RWPE2 (cell line): ENCODE data around the gene DGKD.

Experiments used
- ATAC-seq: fragments of 200-7000 bp; cut with Tn5 transposase; 3 replicates; pipeline ENCODE4 v1.9.1; 2021; ENCODE audit warnings: low read depth
- DNase-seq: peaks from one replicate; pipeline ENCODE4 v3.0.0-alpha.2; 2020; ENCODE audit warnings: low spot score
- H3K27ac ChIP-seq: fragments of 450-650 bp; 2 replicates; pipeline ENCODE4 v1.5.1; 2017; ENCODE audit warnings: mild to moderate bottlenecking; ENCODE audit not compliant: poor library complexity, severe bottlenecking
- H3K27me3 ChIP-seq: fragments of 250-450 bp; sonication (Bioruptor Pico); 2 replicates; pipeline ENCODE4 v1.5.1; 2021; ENCODE audit warnings: mild to moderate bottlenecking, moderate library complexity; ENCODE audit not compliant: insufficient read depth, poor library complexity, severe bottlenecking
- H3K36me3 ChIP-seq: fragments of 250-450 bp; sonication (Bioruptor Pico); 2 replicates; pipeline ENCODE4 v1.5.1; 2020; ENCODE audit warnings: low read depth, mild to moderate bottlenecking, moderate library complexity
- H3K4me1 ChIP-seq: fragments of 250-450 bp; sonication (Bioruptor Pico); 2 replicates; pipeline ENCODE4 v1.5.1; 2021; ENCODE audit warnings: mild to moderate bottlenecking, moderate library complexity; ENCODE audit not compliant: insufficient read depth, poor library complexity, severe bottlenecking
- H3K4me3 ChIP-seq: fragments of 250-450 bp; sonication (Bioruptor Pico); 2 replicates; pipeline ENCODE4 v1.5.1; 2021; ENCODE audit warnings: mild to moderate bottlenecking, moderate library complexity; ENCODE audit not compliant: severe bottlenecking
- H3K9me3 ChIP-seq: fragments of 250-450 bp; sonication (Bioruptor Pico); 2 replicates; pipeline ENCODE4 v1.5.1; 2021; ENCODE audit warnings: mild to moderate bottlenecking, moderate library complexity; ENCODE audit not compliant: severe bottlenecking
- TF ChIP-seq, protein P1 (sequence below): fragments of 450-650 bp; IDR thresholded peaks from one replicate; pipeline ENCODE4 v1.5.1; 2017; ENCODE audit warnings: mild to moderate bottlenecking, moderate library complexity; ENCODE audit not compliant: poor library complexity, severe bottlenecking

The DGKD gene

DNA sequence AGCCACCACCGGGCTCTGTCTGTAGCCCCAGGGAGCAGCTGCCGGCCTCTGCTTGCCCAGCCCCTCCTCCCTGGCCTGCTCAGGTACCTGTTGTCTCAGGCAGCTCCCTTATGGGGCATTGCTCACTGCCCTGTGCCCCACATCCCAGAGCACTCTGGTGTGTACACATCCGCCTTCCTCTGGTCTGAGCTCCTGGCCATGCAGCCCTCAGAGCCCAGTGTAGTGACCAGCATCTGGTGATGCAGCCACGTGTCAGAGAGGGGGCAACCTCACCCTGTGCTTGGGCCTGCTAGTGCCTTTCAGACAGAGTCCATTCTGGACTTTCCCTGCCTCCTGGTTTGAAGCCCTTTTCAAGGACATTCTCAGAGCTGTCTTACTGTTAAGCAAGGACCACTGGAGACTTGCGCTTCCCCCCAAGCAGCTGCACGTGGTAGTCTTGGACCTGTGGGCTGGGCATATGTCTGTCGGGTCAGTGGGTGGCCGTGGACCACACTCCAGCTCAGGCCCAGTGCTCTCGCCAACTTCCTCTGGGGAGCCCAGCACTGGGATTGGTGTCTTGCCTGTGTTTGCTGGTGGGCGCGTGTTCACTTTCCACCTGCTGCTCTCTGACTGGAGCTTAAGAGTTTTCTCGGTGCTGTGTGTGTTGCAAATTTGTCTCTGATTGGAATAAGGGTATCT lies 30.7 kb downstream of the DGKD start:
- no peak for DNase-seq
- no peak overlapping the region for H3K4me3 ChIP-seq
- no peak overlapping the region for H3K27ac ChIP-seq
- peaks cover 2% of the 10 kb centered on the region; the same call in 1 of the 2 replicates for H3K36me3 ChIP-seq
- peaks cover 20% of the 10 kb centered on the region for H3K4me1 ChIP-seq
- H3K9me3 ChIP-seq, result no peaks in the 10 kb centered on the region
- TF ChIP-seq, protein P1, sequence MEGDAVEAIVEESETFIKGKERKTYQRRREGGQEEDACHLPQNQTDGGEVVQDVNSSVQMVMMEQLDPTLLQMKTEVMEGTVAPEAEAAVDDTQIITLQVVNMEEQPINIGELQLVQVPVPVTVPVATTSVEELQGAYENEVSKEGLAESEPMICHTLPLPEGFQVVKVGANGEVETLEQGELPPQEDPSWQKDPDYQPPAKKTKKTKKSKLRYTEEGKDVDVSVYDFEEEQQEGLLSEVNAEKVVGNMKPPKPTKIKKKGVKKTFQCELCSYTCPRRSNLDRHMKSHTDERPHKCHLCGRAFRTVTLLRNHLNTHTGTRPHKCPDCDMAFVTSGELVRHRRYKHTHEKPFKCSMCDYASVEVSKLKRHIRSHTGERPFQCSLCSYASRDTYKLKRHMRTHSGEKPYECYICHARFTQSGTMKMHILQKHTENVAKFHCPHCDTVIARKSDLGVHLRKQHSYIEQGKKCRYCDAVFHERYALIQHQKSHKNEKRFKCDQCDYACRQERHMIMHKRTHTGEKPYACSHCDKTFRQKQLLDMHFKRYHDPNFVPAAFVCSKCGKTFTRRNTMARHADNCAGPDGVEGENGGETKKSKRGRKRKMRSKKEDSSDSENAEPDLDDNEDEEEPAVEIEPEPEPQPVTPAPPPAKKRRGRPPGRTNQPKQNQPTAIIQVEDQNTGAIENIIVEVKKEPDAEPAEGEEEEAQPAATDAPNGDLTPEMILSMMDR, result no peak
- no peaks in the 10 kb centered on the region for H3K27me3 ChIP-seq
- peak; percentile 96 for ATAC-seq

DNA sequence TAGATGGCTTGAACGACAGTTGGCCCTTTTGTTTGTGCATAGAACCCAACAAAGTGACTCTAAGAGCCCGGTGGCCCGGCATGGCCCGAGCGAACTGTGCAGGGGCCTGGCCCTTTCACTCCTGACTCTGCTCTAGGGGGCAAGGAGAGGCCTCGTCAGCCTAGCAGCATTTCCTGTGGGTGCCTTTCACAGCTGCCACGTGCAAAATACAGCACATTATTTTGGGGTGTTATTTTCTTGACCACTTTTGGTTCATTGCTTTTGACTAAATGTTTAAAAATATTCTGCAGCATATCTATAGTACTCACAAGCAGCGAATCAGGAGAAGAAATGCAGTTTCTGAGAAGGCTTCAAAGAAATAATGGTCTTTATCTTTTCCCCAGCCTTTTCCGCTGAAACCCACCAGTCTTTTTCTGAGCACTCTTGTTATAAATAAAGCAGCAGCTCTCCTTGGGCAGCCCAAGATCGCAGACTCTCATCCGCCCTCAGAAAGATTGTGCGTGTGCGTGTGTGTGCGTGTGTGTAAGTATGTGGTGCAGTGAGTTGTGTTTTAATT lies 31.3 kb downstream of the DGKD start:
- Histone ChIP-seq H3K27ac (no peak overlapping the region), H3K9me3 (no peaks in the 10 kb centered on the region), H3K4me3 (no peak overlapping the region), H3K4me1 (peaks cover 20% of the 10 kb centered on the region), H3K36me3 (peaks cover 4% of the 10 kb centered on the region; the same call in 1 of the 2 replicates), H3K27me3 (no peaks in the 10 kb centered on the region)
- no peak for DNase-seq
- TF ChIP-seq, protein P1, result no peak
- ATAC-seq, result no peak

DNA sequence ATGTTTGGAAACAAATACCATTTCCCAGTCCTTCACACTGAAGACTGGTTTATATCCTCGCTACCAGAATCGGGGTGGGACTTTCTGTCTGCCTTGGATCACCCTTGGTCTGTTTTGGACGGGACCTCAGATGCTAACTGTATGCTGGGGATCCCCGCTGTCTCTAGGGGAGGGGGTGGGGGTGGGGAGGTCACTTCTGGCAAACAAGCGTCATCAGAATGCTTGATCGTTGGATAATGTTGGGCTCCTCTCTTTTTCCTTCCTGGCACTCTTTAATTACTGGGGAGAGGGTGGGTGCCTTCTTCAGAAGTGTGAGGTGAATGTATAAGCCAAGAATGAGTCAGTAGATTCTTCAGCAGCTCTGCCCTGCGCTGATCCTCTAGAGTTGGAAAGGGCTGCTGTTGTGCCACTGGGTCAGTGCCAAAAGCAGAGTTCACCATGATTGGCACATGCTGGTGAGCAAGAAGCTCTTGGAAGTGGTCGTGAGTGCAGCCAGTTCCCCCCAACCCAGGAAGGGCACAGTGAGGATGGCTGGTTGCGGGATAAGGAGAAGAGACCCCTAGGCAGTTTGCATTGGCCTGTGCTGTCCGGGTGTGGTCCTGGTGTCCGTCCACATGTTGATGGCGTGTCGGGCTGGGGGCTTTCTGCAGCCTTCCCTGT lies 32.2 kb downstream of the DGKD start:
- Histone ChIP-seq H3K9me3 (no peaks in the 10 kb centered on the region), H3K27ac (no peak overlapping the region), H3K4me1 (peaks cover 20% of the 10 kb centered on the region), H3K27me3 (no peaks in the 10 kb centered on the region), H3K36me3 (peaks cover 13% of the 10 kb centered on the region), H3K4me3 (no peak overlapping the region)
- no peak for DNase-seq
- TF ChIP-seq, protein P1, result no peak
- ATAC-seq, result peak; percentile 46; the same call in 2 of the 3 replicates

DNA sequence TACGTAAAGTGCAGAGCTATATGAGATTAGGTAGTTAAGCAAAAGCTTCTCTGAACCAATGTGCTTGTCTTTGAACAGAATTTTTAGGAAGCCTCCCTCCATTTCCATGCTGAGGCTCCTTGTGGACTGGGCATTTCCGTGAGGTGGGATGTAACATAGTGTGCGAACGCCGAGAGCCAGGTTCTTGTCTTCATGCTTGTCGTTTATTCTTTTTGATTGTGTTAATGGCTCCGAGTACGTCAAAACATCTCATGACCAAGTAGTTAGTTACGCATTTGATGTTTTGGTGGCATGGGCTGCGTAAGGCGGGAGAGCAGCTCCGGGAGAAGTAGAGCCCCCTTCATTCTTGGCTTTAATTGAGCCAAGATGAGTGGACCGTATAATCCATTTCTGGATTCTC lies 32.9 kb downstream of the DGKD start:
- Histone ChIP-seq H3K4me1 (peaks cover 20% of the 10 kb centered on the region), H3K4me3 (no peak overlapping the region), H3K9me3 (no peaks in the 10 kb centered on the region), H3K27ac (no peak overlapping the region), H3K36me3 (peaks cover 20% of the 10 kb centered on the region), H3K27me3 (no peaks in the 10 kb centered on the region)
- DNase-seq (no peak), ATAC-seq (no peak)
- TF ChIP-seq, protein P1, result no peak
